Neural cell (in vitro differentiated cells): Measurements from ENCODE around the gene CADPS2. TPM values are rescaled to one million over a fixed set of nuclear protein-coding genes. Genes with fewer than 3 reads are reported as not detected.

Source experiments
- H2AFZ ChIP-seq: fragments of 200-600, 300-800 bp; sonication (generic), shearing (Covaris generic); 2 replicates; pipeline ENCODE4 v1.6.0; 2014; ENCODE audit warnings: low read depth, mild to moderate bottlenecking, antibody characterized with exemption, low read length, moderate library complexity
- H3F3A ChIP-seq: fragments of 200-600 bp; shearing (Covaris generic); 2 replicates; pipeline ENCODE4 v1.6.1; 2016; ENCODE audit warnings: mild to moderate bottlenecking, moderate library complexity, mixed read lengths, antibody characterized with exemption, low read length; ENCODE audit not compliant: insufficient read depth, poor library complexity, severe bottlenecking
- H3K27ac ChIP-seq: fragments of 200-600, 300-800 bp; sonication (generic), shearing (Covaris generic); 2 replicates; pipeline ENCODE4 v1.5.1; 2014; ENCODE audit warnings: mild to moderate bottlenecking, low read length, moderate library complexity
- H3K27me3 ChIP-seq: fragments of 300-800, 200-600 bp; sonication (generic), shearing (Covaris generic); 2 replicates; pipeline ENCODE4 v1.6.0; 2014; ENCODE audit warnings: mild to moderate bottlenecking, low read depth, low read length, moderate library complexity; ENCODE audit not compliant: insufficient read depth
- H3K36me3 ChIP-seq: fragments of 300-800, 200-600 bp; sonication (generic), shearing (Covaris generic); 2 replicates; pipeline ENCODE4 v1.5.1; 2014; ENCODE audit warnings: mild to moderate bottlenecking, antibody characterized with exemption, low read length, moderate library complexity; ENCODE audit not compliant: insufficient read depth
- H3K4me2 ChIP-seq: fragments of 300-800, 200-600 bp; sonication (generic), shearing (Covaris generic); 2 replicates; pipeline ENCODE4 v1.6.0; 2014; ENCODE audit warnings: mild to moderate bottlenecking, low read length
- H3K4me3 ChIP-seq: fragments of 300-800, 200-600 bp; sonication (generic), shearing (Covaris generic); 2 replicates; pipeline ENCODE4 v1.5.1; 2014; ENCODE audit warnings: mild to moderate bottlenecking, low read length, moderate library complexity
- H3K79me2 ChIP-seq: fragments of 200-600 bp; shearing (Covaris generic); replicated peaks from 2 replicates; pipeline ENCODE4 v1.6.0; 2014; ENCODE audit warnings: mild to moderate bottlenecking, low read length, moderate library complexity; ENCODE audit not compliant: insufficient read depth
- H3K9ac ChIP-seq: fragments of 300-800, 200-600 bp; sonication (generic), shearing (Covaris generic); 2 replicates; pipeline ENCODE4 v1.6.1; 2016; ENCODE audit warnings: mild to moderate bottlenecking, low read length, mixed read lengths
- H3K9me2 ChIP-seq: fragments of 200-600 bp; shearing (Covaris generic); 2 replicates; pipeline ENCODE4 v1.6.1; 2016; ENCODE audit warnings: mild to moderate bottlenecking, low read length, mixed read lengths; ENCODE audit not compliant: insufficient read depth
- H3K9me3 ChIP-seq: fragments of 200-600, 300-800 bp; sonication (generic), shearing (Covaris generic); 2 replicates; pipeline ENCODE4 v1.6.1; 2016; ENCODE audit warnings: mild to moderate bottlenecking, mixed run types, low read length, moderate library complexity, mixed read lengths
- H4K20me1 ChIP-seq: fragments of 200-600 bp; shearing (Covaris generic); 2 replicates; pipeline ENCODE4 v1.6.1; 2016; ENCODE audit warnings: mild to moderate bottlenecking, mixed run types; ENCODE audit not compliant: insufficient read depth
- CTCF ChIP-seq: fragments of 450-650 bp; IDR thresholded peaks from 2 replicates; pipeline ENCODE4 v1.5.1; 2014; ENCODE audit warnings: antibody characterized with exemption, mild to moderate bottlenecking, moderate library complexity; ENCODE audit not compliant: poor library complexity, severe bottlenecking
- EP300 ChIP-seq: fragments of 450-650 bp; conservative IDR thresholded peaks from 2 replicates; pipeline ENCODE4 v1.6.1; 2014; ENCODE audit warnings: antibody characterized with exemption, mild to moderate bottlenecking, moderate library complexity; ENCODE audit not compliant: poor library complexity, severe bottlenecking
- EZH2 ChIP-seq: fragments of 200-600, 300-800 bp; shearing (Covaris generic), sonication (generic); IDR thresholded peaks from 2 replicates; pipeline ENCODE4 v1.6.1; 2014; ENCODE audit warnings: antibody characterized with exemption, low read length, borderline replicate concordance, mild to moderate bottlenecking; ENCODE audit not compliant: insufficient read depth, poor library complexity, severe bottlenecking
- MXI1 ChIP-seq: fragments of 450-650 bp; conservative IDR thresholded peaks from 2 replicates; pipeline ENCODE4 v1.6.1; 2014; ENCODE audit warnings: antibody characterized with exemption, mild to moderate bottlenecking; ENCODE audit not compliant: poor library complexity, severe bottlenecking
- POLR2AphosphoS5 ChIP-seq: IDR thresholded peaks from 2 replicates; pipeline ENCODE4 v1.6.1; 2012
- RAD21 ChIP-seq: fragments of 450-650 bp; conservative IDR thresholded peaks from 2 replicates; pipeline ENCODE4 v1.6.1; 2014; ENCODE audit warnings: antibody characterized with exemption, mild to moderate bottlenecking, moderate library complexity
- SMC3 ChIP-seq: fragments of 450-650 bp; conservative IDR thresholded peaks from 2 replicates; pipeline ENCODE4 v1.6.1; 2014; ENCODE audit warnings: antibody characterized with exemption, mild to moderate bottlenecking, moderate library complexity; ENCODE audit not compliant: poor library complexity
- TAF1 ChIP-seq: IDR thresholded peaks from 2 replicates; pipeline ENCODE4 v1.6.1; 2012; ENCODE audit warnings: low read depth
- polyA plus RNA-seq: library from polyadenylated mRNA; depleted of rRNA; stranded (reverse); fragments of >200 nt; gene quantifications from 2 replicates; pipeline ENCODE4 v1.2.3, GENCODE V29; 2014
- TF ChIP-seq, protein P1 (sequence below): IDR thresholded peaks from 2 replicates; pipeline ENCODE4 v1.6.1; 2012; ENCODE audit warnings: borderline replicate concordance

The CADPS2 gene
- polyA plus RNA-seq, 1 donor from 2014 or later = 5.9 TPM

- Histone ChIP-seq H3K4me2 (no peak overlapping the region), H3K9ac (no peak overlapping the region), H2AFZ (no peak overlapping the region), H3K79me2 (no peaks in the 10 kb centered on the region), H3K36me3 (no peaks in the 10 kb centered on the region), H3K9me3 (no peaks in the 10 kb centered on the region), H3F3A (no peaks in the 10 kb centered on the region), H4K20me1 (no peaks in the 10 kb centered on the region), H3K27me3 (no peaks in the 10 kb centered on the region), H3K27ac (no peak overlapping the region), H3K4me3 (no peak overlapping the region), H3K9me2 (no peaks in the 10 kb centered on the region)
- TF ChIP-seq, protein P1, sequence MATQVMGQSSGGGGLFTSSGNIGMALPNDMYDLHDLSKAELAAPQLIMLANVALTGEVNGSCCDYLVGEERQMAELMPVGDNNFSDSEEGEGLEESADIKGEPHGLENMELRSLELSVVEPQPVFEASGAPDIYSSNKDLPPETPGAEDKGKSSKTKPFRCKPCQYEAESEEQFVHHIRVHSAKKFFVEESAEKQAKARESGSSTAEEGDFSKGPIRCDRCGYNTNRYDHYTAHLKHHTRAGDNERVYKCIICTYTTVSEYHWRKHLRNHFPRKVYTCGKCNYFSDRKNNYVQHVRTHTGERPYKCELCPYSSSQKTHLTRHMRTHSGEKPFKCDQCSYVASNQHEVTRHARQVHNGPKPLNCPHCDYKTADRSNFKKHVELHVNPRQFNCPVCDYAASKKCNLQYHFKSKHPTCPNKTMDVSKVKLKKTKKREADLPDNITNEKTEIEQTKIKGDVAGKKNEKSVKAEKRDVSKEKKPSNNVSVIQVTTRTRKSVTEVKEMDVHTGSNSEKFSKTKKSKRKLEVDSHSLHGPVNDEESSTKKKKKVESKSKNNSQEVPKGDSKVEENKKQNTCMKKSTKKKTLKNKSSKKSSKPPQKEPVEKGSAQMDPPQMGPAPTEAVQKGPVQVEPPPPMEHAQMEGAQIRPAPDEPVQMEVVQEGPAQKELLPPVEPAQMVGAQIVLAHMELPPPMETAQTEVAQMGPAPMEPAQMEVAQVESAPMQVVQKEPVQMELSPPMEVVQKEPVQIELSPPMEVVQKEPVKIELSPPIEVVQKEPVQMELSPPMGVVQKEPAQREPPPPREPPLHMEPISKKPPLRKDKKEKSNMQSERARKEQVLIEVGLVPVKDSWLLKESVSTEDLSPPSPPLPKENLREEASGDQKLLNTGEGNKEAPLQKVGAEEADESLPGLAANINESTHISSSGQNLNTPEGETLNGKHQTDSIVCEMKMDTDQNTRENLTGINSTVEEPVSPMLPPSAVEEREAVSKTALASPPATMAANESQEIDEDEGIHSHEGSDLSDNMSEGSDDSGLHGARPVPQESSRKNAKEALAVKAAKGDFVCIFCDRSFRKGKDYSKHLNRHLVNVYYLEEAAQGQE = no peak
- TF ChIP-seq MXI1 (no peak), EZH2 (no peak), EP300 (no peak), POLR2AphosphoS5 (no peak), SMC3 (no peak), TAF1 (no peak), RAD21 (no peak), CTCF (no peak)
Observed at GRCh38 chr7:122813845-122814244, 72.4 kb downstream of the CADPS2 start.

GRCh38 chr7:122803851-122804250, 82.4 kb downstream of the CADPS2 start:
- Histone ChIP-seq H3K4me2 (no peak overlapping the region), H3K27ac (no peak overlapping the region), H3K36me3 (no peaks in the 10 kb centered on the region), H3K27me3 (no peaks in the 10 kb centered on the region), H4K20me1 (no peaks in the 10 kb centered on the region), H3K79me2 (no peaks in the 10 kb centered on the region), H3K9me2 (no peaks in the 10 kb centered on the region), H3K9me3 (no peaks in the 10 kb centered on the region), H3K4me3 (no peak overlapping the region), H3K9ac (no peak overlapping the region), H3F3A (no peaks in the 10 kb centered on the region), H2AFZ (no peak overlapping the region)
- TF ChIP-seq SMC3 (no peak), TAF1 (no peak), RAD21 (no peak), EP300 (no peak), EZH2 (no peak), CTCF (no peak), MXI1 (no peak), POLR2AphosphoS5 (no peak)
- TF ChIP-seq, protein P1 = no peak
